Measurements from ENCODE around the gene KCND2.

KCND2 gene

DNA sequence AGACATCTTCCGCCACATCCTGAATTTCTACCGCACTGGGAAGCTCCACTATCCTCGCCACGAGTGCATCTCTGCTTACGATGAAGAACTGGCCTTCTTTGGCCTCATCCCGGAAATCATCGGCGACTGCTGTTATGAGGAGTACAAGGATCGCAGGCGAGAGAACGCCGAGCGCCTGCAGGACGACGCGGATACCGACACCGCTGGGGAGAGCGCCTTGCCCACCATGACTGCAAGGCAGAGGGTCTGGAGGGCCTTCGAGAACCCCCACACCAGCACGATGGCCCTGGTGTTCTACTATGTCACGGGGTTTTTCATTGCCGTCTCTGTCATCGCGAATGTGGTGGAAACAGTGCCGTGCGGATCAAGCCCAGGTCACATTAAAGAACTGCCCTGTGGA, 1.9 kb downstream of the KCND2 start:
- no peak for DNase-seq (ENCODE audit: low read depth)
- H3K4me3 ChIP-seq (ENCODE audit: low read depth, low read length), result no peak overlapping the region
- TF ChIP-seq CTCF (IDR thresholded peaks at IDR 0.05; ENCODE audit: control insufficient read depth, extremely low read depth, insufficient read depth), result no peak

DNA sequence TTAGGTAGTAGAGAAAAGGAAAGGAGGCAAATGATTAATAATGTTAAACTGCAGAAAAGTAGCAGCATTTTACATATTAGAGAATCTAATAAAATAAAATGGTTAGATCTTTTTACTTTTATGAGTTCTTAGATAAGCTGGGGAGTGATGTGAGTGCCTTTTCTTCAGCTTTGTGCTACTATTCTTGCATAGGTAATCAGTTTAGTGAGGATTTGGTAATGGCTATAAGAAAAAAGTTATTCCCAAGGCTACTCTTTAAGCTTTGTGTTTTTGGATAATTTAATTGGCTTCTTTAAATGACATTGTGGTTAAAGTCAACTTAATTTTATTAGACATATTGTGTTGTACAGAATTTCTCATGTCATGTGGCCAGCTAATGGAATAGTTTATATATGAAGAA, 3.7 kb downstream of the KCND2 start:
- no peak for DNase-seq (ENCODE audit: low read depth)
- TF ChIP-seq CTCF (IDR thresholded peaks at IDR 0.05; ENCODE audit: control insufficient read depth, extremely low read depth, insufficient read depth), result no peak
- no peak overlapping the region for H3K4me3 ChIP-seq (ENCODE audit: low read depth, low read length)

GRCh38 chr7:120278773-120279172, 5.8 kb downstream of the KCND2 start:
- H3K4me3 ChIP-seq (ENCODE audit: low read depth, low read length), result no peak overlapping the region
- no peak for TF ChIP-seq CTCF (IDR thresholded peaks at IDR 0.05; ENCODE audit: control insufficient read depth, extremely low read depth, insufficient read depth)
- DNase-seq (ENCODE audit: low read depth), result no peak

- no peak for TF ChIP-seq CTCF (IDR thresholded peaks at IDR 0.05; ENCODE audit: control insufficient read depth, extremely low read depth, insufficient read depth)
- DNase-seq (ENCODE audit: low read depth), result no peak
- no peak overlapping the region for H3K4me3 ChIP-seq (ENCODE audit: low read depth, low read length)
Observed at GRCh38 chr7:120280743-120281142, 7.8 kb downstream of the KCND2 start.

GRCh38 chr7:120293027-120293426, 20.1 kb downstream of the KCND2 start:
- no peak for TF ChIP-seq CTCF (IDR thresholded peaks at IDR 0.05; ENCODE audit: control insufficient read depth, extremely low read depth, insufficient read depth)
- H3K4me3 ChIP-seq (ENCODE audit: low read depth, low read length), result no peak overlapping the region
- DNase-seq (ENCODE audit: low read depth), result no peak

- no peak for DNase-seq (ENCODE audit: low read depth)
- no peak overlapping the region for H3K4me3 ChIP-seq (ENCODE audit: low read depth, low read length)
- TF ChIP-seq CTCF (IDR thresholded peaks at IDR 0.05; ENCODE audit: control insufficient read depth, extremely low read depth, insufficient read depth), result no peak
Observed at GRCh38 chr7:120302190-120302589, 29.2 kb downstream of the KCND2 start.

DNA sequence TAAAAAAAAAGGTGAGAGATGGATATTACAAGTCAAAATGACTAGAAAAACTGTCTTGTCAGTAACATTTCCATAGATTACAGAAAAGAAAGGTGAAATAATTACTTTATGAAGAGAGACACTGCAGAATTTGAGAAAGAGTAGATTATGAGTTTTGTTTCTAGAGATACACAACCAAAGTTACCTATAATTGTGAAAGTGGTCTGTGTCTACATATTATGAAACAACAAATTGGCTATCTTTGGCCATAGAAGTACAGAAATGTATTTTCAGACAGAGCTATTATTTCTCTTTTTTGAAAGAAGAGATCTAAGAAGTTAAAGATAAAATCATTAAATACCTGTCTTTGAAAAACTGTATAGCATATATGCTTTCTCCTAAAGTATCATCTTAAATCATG, 30.1 kb downstream of the KCND2 start:
- DNase-seq (ENCODE audit: low read depth), result no peak
- H3K4me3 ChIP-seq (ENCODE audit: low read depth, low read length), result no peak overlapping the region
- no peak for TF ChIP-seq CTCF (IDR thresholded peaks at IDR 0.05; ENCODE audit: control insufficient read depth, extremely low read depth, insufficient read depth)

All from LNCaP clone FGC (cell line).